ENCODE data around the gene SLC1A4. TPM values are rescaled to one million over a fixed set of nuclear protein-coding genes. Genes with fewer than 3 reads are reported as not detected.

SLC1A4 gene
- polyA plus RNA-seq, 4 donors = 5.6 to 10.4 (median 9.6) TPM

- DNase-seq (ENCODE audit: low read depth in 4 of 4, low spot score in 3 of 4) = no peak
Observed at GRCh38 chr2:65069439-65069824, 80.2 kb downstream of the SLC1A4 start.

GRCh38 chr2:65070172-65070830 is 81.1 kb downstream of the SLC1A4 start:
- no peak for DNase-seq (ENCODE audit: low read depth in 4 of 4, low spot score in 3 of 4)

- no peak for DNase-seq (ENCODE audit: low read depth in 4 of 4, low spot score in 3 of 4)
Observed at GRCh38 chr2:65070856-65071255, 81.7 kb downstream of the SLC1A4 start.

GRCh38 chr2:65071499-65072180 is 82.4 kb downstream of the SLC1A4 start:
- DNase-seq (ENCODE audit: low read depth in 4 of 4, low spot score in 3 of 4) = no peak

GRCh38 chr2:65072181-65072970 is 83.2 kb downstream of the SLC1A4 start:
- DNase-seq (ENCODE audit: low read depth in 4 of 4, low spot score in 3 of 4) = no peak

Other genes with a start within 250 kb of the SLC1A4 start
- gene CEP68, start 67.0 kb downstream of the SLC1A4 start, polyA plus RNA-seq (ENCODE audit: insufficient read length in 4 of 4) = 10 to 100 TPM; 25.2 to 28.5 (median 28.3) TPM
- 100 to 1,000 TPM; 217 to 278 (median 246) TPM for gene RAB1A, start 140.7 kb downstream of the SLC1A4 start, polyA plus RNA-seq (ENCODE audit: insufficient read length in 4 of 4)
- gene ACTR2, start 238.4 kb downstream of the SLC1A4 start, polyA plus RNA-seq (ENCODE audit: insufficient read length in 4 of 4) = 100 to 1,000 TPM; 170 to 241 (median 197) TPM

Data from left renal pelvis (tissue), 4 donors.